ENCODE measurements around the gene SLC41A1. TPM values are rescaled to one million over a fixed set of nuclear protein-coding genes. Genes with fewer than 3 reads are reported as not detected.

The SLC41A1 gene
- total RNA-seq, 4 donors from 2014 or later = 15.3 to 33.1 (median 25.1) TPM

- TF ChIP-seq CTCF (IDR thresholded peaks at IDR 0.05) = no peak
Measured at GRCh38 chr1:205798577-205798976, 14.4 kb downstream of the SLC41A1 start.

GRCh38 chr1:205797168-205797567, 15.8 kb downstream of the SLC41A1 start:
- ATAC-seq (ENCODE audit: low FRiP score) = no peak

More at GRCh38 chr1:205798577-205798976, 14.4 kb downstream of the SLC41A1 start:
- no peak for DNase-seq (ENCODE audit: low spot score)
- ATAC-seq (ENCODE audit: low FRiP score) = no peak

GRCh38 chr1:205794011-205794730, 18.8 kb downstream of the SLC41A1 start:
- ATAC-seq (ENCODE audit: low FRiP score) = no peak
- TF ChIP-seq CTCF (IDR thresholded peaks at IDR 0.05) = no peak
- no peak for DNase-seq (ENCODE audit: low spot score)

More at GRCh38 chr1:205797168-205797567, 15.8 kb downstream of the SLC41A1 start:
- DNase-seq (ENCODE audit: low spot score) = no peak
- no peak for TF ChIP-seq CTCF (IDR thresholded peaks at IDR 0.05)

- ATAC-seq (ENCODE audit: low FRiP score) (no peak), DNase-seq (ENCODE audit: low spot score) (no peak)
- no peak for TF ChIP-seq CTCF (IDR thresholded peaks at IDR 0.05)
Measured at GRCh38 chr1:205792961-205793673, 19.9 kb downstream of the SLC41A1 start.

- ATAC-seq (ENCODE audit: low FRiP score) = no peak
- DNase-seq (ENCODE audit: low spot score) = no peak
- TF ChIP-seq CTCF (IDR thresholded peaks at IDR 0.05) = no peak
Measured at GRCh38 chr1:205792481-205792881, 20.5 kb downstream of the SLC41A1 start.

- peak; percentile 67 for ATAC-seq (ENCODE audit: low FRiP score)
- TF ChIP-seq CTCF (IDR thresholded peaks at IDR 0.05) = peak in 1 of 3 donors; percentile 33
- DNase-seq (ENCODE audit: low spot score) = no peak
Measured at GRCh38 chr1:205791568-205792180, 21.3 kb downstream of the SLC41A1 start.
